ENCODE data around the gene TYK2.

- TF ChIP-seq POLR2A (IDR thresholded peaks at IDR 0.05) (no peak), CTCF (IDR thresholded peaks at IDR 0.05) (no peak)
These were observed 26.7 kb upstream of the TYK2 start for GRCh38 chr19:10407096-10407495.

Measured in transverse colon (tissue), 3 donors.